HL-60 (cell line): ENCODE measurements around the gene ZNF44.
A peak's percentile ranks its signal among the peaks of the same experiment; 100 is the strongest.

ENCODE experiments used
- DNase-seq, 2 experiments: peaks; one replicate each; pipeline ENCODE4 v3.0.0-alpha.2; 2010 to 2020; ENCODE audit warnings: low read depth in 1 of 2, low spot score in 1 of 2
- H3K27ac ChIP-seq: fragments of 250-450 bp; sonication (Bioruptor Pico); replicated peaks from 2 replicates; pipeline ENCODE4 v1.5.1; 2020; ENCODE audit warnings: mild to moderate bottlenecking, moderate library complexity
- H3K27me3 ChIP-seq: fragments of 250-450 bp; sonication (Bioruptor Pico); 2 replicates; pipeline ENCODE4 v1.5.1; 2021; ENCODE audit warnings: mild to moderate bottlenecking, moderate library complexity; ENCODE audit not compliant: insufficient read depth, poor library complexity, severe bottlenecking
- H3K4me3 ChIP-seq: replicated peaks from 2 replicates; pipeline ENCODE4 v1.5.1; 2011; ENCODE audit warnings: mild to moderate bottlenecking, control low read depth, low read length; ENCODE audit not compliant: insufficient read depth
- GABPA ChIP-seq: IDR thresholded peaks from 2 replicates; pipeline ENCODE4 v1.6.1; 2012; ENCODE audit warnings: low read depth
- POLR2AphosphoS5 ChIP-seq: IDR thresholded peaks from 2 replicates; pipeline ENCODE4 v1.6.1; 2012; ENCODE audit warnings: low read depth
- SPI1 ChIP-seq: IDR thresholded peaks from 2 replicates; pipeline ENCODE4 v1.6.1; 2012; ENCODE audit warnings: low read depth, mild to moderate bottlenecking, borderline replicate concordance
- long read RNA-seq: library from polyadenylated mRNA; unstranded; transcript quantifications from one replicate; pipeline ENCODE4 v2.0.0, GENCODE V29; 2020
- TF ChIP-seq, protein P1 (sequence below): IDR thresholded peaks from 2 replicates; pipeline ENCODE4 v1.6.1; 2012; ENCODE audit warnings: low read depth; ENCODE audit not compliant: insufficient replicate concordance
- TF ChIP-seq, protein P2 (sequence below): IDR thresholded peaks from one replicate; pipeline ENCODE4 v1.5.1; 2011; ENCODE audit warnings: low read length, control low read depth, inconsistent platforms; ENCODE audit not compliant: insufficient read depth

ZNF44 gene
- long read RNA-seq, transcript ZNF44-202 (4 exons, 2,119 nt) = major isoform, 14 of 32 reads
- long read RNA-seq, partial matches to known transcripts = 2 of 32 reads
- long read RNA-seq, other reads (novel, unspliced or antisense) = 16 of 32 reads

DNA sequence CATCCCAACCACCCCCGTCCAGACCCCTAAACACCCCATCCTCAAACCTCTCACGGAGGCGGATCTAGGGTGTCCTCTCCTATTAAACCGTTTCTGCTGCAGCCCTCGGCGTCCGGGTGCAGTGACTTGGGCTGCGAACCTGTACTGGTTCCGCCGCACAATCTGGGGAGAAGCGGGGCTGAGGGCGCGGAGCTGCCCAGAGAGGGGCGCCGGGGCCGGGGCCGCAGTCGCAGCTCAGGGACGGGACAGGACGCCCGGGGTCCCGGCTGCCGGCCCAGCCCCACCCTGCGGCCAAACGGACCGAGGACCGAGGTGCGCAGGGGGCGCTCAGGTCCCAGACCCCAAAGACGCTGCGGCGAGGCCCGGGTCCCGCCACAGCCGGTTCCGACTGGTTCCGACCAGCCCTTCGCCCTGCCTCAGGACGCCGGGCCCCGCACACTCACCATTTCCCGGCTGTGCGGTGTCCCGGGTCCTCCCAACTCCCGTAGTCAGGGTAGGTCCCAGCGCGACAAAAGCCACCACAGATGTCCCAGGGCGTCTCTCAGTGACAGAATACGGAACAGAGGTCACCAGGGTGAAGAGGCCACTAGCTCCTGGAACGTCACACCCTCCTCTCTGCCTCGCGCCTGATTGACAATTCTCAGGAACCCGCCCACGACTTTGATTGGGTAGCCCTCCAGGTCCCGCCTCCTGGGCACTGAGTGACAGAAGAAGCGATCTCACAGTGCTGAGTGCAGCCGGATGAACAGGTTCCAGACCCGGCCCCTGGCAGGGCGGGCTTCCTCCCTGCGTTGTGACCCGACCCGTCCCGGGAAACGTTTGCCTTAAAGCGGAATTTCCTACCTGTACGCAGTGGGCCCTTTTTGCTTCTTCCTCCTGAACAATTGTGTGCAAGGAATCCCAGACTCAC, at the start of gene ZNF44:
ZNF44 (minus strand) TSS at position 635 of the 910 bp plus-strand sequence; CDS start at position 446, 189 bp downstream.
- no peaks in the 10 kb centered on the region for H3K27me3 ChIP-seq
- H3K4me3 ChIP-seq = peak within 1 kb of the TSS; percentile 58
- peak; percentile 73 to 99 for DNase-seq
- H3K27ac ChIP-seq = peak within 1 kb of the TSS; percentile 92
- TF ChIP-seq SPI1 (peak; percentile 61), GABPA (peak; percentile 78)
- TF ChIP-seq, protein P1, sequence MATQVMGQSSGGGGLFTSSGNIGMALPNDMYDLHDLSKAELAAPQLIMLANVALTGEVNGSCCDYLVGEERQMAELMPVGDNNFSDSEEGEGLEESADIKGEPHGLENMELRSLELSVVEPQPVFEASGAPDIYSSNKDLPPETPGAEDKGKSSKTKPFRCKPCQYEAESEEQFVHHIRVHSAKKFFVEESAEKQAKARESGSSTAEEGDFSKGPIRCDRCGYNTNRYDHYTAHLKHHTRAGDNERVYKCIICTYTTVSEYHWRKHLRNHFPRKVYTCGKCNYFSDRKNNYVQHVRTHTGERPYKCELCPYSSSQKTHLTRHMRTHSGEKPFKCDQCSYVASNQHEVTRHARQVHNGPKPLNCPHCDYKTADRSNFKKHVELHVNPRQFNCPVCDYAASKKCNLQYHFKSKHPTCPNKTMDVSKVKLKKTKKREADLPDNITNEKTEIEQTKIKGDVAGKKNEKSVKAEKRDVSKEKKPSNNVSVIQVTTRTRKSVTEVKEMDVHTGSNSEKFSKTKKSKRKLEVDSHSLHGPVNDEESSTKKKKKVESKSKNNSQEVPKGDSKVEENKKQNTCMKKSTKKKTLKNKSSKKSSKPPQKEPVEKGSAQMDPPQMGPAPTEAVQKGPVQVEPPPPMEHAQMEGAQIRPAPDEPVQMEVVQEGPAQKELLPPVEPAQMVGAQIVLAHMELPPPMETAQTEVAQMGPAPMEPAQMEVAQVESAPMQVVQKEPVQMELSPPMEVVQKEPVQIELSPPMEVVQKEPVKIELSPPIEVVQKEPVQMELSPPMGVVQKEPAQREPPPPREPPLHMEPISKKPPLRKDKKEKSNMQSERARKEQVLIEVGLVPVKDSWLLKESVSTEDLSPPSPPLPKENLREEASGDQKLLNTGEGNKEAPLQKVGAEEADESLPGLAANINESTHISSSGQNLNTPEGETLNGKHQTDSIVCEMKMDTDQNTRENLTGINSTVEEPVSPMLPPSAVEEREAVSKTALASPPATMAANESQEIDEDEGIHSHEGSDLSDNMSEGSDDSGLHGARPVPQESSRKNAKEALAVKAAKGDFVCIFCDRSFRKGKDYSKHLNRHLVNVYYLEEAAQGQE = no peak
- TF ChIP-seq, protein P2, sequence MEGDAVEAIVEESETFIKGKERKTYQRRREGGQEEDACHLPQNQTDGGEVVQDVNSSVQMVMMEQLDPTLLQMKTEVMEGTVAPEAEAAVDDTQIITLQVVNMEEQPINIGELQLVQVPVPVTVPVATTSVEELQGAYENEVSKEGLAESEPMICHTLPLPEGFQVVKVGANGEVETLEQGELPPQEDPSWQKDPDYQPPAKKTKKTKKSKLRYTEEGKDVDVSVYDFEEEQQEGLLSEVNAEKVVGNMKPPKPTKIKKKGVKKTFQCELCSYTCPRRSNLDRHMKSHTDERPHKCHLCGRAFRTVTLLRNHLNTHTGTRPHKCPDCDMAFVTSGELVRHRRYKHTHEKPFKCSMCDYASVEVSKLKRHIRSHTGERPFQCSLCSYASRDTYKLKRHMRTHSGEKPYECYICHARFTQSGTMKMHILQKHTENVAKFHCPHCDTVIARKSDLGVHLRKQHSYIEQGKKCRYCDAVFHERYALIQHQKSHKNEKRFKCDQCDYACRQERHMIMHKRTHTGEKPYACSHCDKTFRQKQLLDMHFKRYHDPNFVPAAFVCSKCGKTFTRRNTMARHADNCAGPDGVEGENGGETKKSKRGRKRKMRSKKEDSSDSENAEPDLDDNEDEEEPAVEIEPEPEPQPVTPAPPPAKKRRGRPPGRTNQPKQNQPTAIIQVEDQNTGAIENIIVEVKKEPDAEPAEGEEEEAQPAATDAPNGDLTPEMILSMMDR = no peak

DNA sequence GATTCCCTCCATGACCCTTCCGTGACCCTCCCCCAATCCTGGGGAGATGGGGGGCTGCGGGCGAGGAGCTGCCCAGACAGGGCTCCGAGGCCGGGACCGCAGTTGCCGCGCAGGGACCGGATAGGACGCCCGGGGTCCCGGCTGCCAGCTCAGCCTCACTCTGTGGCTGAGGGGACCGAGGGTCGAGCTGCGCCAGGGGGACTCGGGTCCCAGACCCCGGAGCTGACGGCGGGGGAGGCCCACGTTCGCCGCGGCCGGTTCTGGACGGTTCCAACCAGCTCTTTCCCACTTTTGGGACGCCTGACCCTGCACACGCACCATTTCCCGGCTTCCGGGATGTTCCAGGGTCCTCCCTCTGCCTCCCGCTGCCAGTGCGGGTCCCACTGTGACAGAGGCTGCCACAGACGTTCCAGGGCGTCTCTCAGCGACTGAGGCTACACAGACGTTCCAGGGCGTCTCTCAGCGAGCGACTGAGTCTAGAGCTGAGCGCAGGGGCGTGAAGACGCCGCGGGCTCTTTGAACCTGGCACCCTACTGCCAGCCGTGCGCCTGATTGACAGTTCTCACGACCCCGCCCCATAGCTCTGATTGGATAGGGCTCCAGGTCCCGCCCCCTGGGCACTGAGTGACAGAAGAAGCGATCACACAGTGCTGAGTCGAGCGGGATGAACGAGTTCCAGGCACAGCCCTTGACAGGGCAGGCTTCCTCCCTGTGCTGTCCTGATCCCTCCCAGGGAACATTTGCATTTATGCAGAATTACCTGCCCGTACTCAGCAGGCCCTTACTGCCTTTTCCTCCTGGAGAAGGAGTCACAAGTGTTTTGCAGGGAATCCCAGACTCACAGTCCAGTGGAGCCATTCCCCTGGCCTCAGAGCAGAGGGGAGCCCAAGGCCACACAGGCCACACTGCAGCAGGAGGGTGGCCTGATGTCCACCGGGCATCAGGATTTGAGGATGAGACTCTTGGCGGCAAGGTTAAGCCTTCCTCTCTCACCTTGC, 38.8 kb upstream of the ZNF44 start, which contains the start of gene ZNF563:
ZNF563 (minus strand) TSS at position 472 of the 998 bp plus-strand sequence; CDS start at position 321, 151 bp downstream.
- peaks cover 3% of the 10 kb centered on the region for H3K27me3 ChIP-seq
- H3K4me3 ChIP-seq = no peak within 1 kb of the TSS
- 0 out of 2 replicates have a peak within 1 kb of the TSS, but pooled peaks have one; percentile 5 for H3K27ac ChIP-seq
- TF ChIP-seq, protein P2 = no peak
- no peak for TF ChIP-seq SPI1
- DNase-seq = peak in 1 of 2 experiments; percentile 79

DNA sequence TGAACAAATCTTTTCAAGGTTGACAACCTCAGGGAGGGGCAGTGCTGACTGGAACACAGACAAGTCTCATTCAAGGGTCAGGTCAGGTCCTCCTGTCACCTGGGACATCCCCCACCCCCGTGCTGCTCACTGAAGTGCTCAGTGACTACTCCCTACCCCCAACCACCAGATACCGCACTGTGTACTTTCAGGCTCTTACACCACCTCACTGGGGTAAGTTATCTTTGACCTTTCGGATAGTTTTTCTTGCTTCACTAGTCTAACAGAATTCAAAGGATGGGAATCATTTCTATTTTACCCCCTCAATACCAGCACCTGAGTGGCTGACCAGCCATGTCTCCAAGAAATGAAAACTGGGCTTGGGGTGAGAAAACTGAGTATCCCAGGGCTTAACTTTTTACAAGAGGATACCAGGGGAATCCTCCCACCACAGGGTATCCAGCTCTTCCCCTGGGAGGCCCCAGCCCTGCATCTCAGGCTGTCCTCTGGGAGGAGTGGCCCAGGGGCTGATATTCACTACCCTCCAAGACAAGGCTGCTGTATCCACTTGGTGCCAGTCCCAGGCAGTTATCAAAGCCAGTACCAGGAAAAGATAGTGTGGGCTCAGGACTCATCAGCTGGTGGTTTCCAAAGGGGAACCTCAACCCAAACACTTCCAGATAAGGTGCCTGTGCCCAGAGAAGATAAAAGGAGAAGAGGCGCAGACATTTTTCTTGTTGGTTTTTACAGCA, 36.7 kb upstream of the ZNF44 start:
- no peak for DNase-seq
- H3K27ac ChIP-seq = no peak overlapping the region
- no peak for TF ChIP-seq POLR2AphosphoS5
- TF ChIP-seq GABPA = no peak
- TF ChIP-seq, protein P2 = no peak
- no peak for TF ChIP-seq SPI1
- TF ChIP-seq, protein P1 = no peak

More for the DNA sequence above, 36.7 kb upstream of the ZNF44 start:
- Histone ChIP-seq H3K4me3 (no peak overlapping the region), H3K27me3 (peaks cover 3% of the 10 kb centered on the region)
